Upper lobe of left lung (tissue), 6 donors: ENCODE data around the gene AKR1B15. TPM values are rescaled to one million over a fixed set of nuclear protein-coding genes. Genes with fewer than 3 reads are reported as not detected.
"Not testable (repeated sequence)": the region's sequence is repeated elsewhere in the genome, so short reads cannot be mapped to it uniquely, and the experiment has no call there.

ENCODE experiments used
- ATAC-seq, 2 donors: fragments of 200-7000 bp; cut with Tn5 transposase; one replicate each; pipeline ENCODE4 v1.9.1; 2022; ENCODE audit warnings: mild to moderate bottlenecking in 2 of 2, moderate library complexity in 2 of 2; ENCODE audit not compliant: low FRiP score in 2 of 2
- DNase-seq, 2 donors: peaks; one replicate each; pipeline ENCODE4 v3.0.0-alpha.2; 2019 to 2020
- H3K27ac ChIP-seq, 4 donors: fragments of 200-600 bp; sonication (generic); one replicate each; pipeline ENCODE4 v1.5.1; 2016 to 2019
- H3K27me3 ChIP-seq, 4 donors: fragments of 200-600 bp; sonication (generic); one replicate each; pipeline ENCODE4 v1.5.1; 2017 to 2019
- H3K36me3 ChIP-seq, 4 donors: fragments of 200-600 bp; sonication (generic); one replicate each; pipeline ENCODE4 v1.5.1; 2016 to 2019
- H3K4me1 ChIP-seq, 4 donors: fragments of 200-600 bp; sonication (generic); one replicate each; pipeline ENCODE4 v1.5.1; 2018 to 2019
- H3K4me3 ChIP-seq, 4 donors: fragments of 200-600 bp; sonication (generic); one replicate each; pipeline ENCODE4 v1.5.1; 2017 to 2019; ENCODE audit warnings: mild to moderate bottlenecking in 2 of 4, moderate library complexity in 1 of 4
- H3K9me3 ChIP-seq, 4 donors: fragments of 200-600 bp; sonication (generic); one replicate each; pipeline ENCODE4 v1.5.1; 2018 to 2019
- CTCF ChIP-seq, 6 experiments: fragments of 450-650 bp in 4 of 6; fragments of 200-600 bp in 2 of 6; sonication (generic) in 2 of 6; IDR thresholded peaks; one replicate each; pipeline ENCODE4 v1.5.1; 2016 to 2019; ENCODE audit warnings: antibody characterized with exemption in 6 of 6
- EP300 ChIP-seq, 4 donors: sonication (generic); formaldehyde crosslinking; IDR thresholded peaks; one replicate each; pipeline ENCODE4 v1.5.1; 2017; ENCODE audit warnings: antibody characterized with exemption in 4 of 4, control low read depth in 2 of 4
- POLR2A ChIP-seq, 4 donors: fragments of 450-650 bp; IDR thresholded peaks; one replicate each; pipeline ENCODE4 v1.5.1; 2016 to 2017; ENCODE audit warnings: antibody characterized with exemption in 4 of 4, mild to moderate bottlenecking in 2 of 4
- POLR2AphosphoS5 ChIP-seq, 2 donors: sonication (generic); formaldehyde crosslinking; IDR thresholded peaks; one replicate each; pipeline ENCODE4 v1.5.1; 2017; ENCODE audit warnings: antibody characterized with exemption in 2 of 2
- WGBS, 2 donors: methylation state at CpG; one replicate each; pipeline ENCODE4 v1.1.5; 2017 to 2018; 5-methylcytosine and 5-hydroxymethylcytosine counted together
- total RNA-seq, 6 donors: library from RNA; depleted of rRNA in 4 of 6; stranded (reverse); fragments of >200 nt in 4 of 6; gene quantifications; one replicate each; pipeline versions ENCODE4 v1.1.0 to v1.2.1, GENCODE V29; 2016 to 2021
- donor health status: DM: no; HTN: no; CAD: no; lungs with moderate emphysema.
- donor health status: DM: no; HTN: yes; CAD: no; lungs with severe emphysema.

Gene AKR1B15
- total RNA-seq, 6 donors from 2014 or later: not detected

- Histone ChIP-seq H3K36me3 (no peaks in the 10 kb centered on the region), H3K4me3 (no peak overlapping the region), H3K9me3 (peaks cover 0 to 5% (median 3%) of the 10 kb centered on the region in 4 donors), H3K27me3 (no peaks in the 10 kb centered on the region), H3K4me1 (peaks cover 0 to 6% (median 0%) of the 10 kb centered on the region in 4 donors), H3K27ac (no peak overlapping the region)
- WGBS, 2 donors: 61 to 63% methylated on average over 2 of the region's 2 CpGs
- no peak for TF ChIP-seq CTCF (IDR thresholded peaks at IDR 0.05)
- DNase-seq (no peak), ATAC-seq (peak in 1 of 2 donors; percentile 55)
These were observed 16.8 kb downstream of the AKR1B15 start for GRCh38 chr7:134565643-134566136.

GRCh38 chr7:134567368-134567767, 18.5 kb downstream of the AKR1B15 start:
- no peak overlapping the region for H3K4me3 ChIP-seq
- no peaks in the 10 kb centered on the region for H3K4me1 ChIP-seq
- no peaks in the 10 kb centered on the region for H3K27me3 ChIP-seq
- H3K36me3 ChIP-seq: no peaks in the 10 kb centered on the region
- peaks cover 0 to 5% (median 4%) of the 10 kb centered on the region in 4 donors for H3K9me3 ChIP-seq
- DNase-seq (no peak), ATAC-seq (no peak)
- no peak overlapping the region for H3K27ac ChIP-seq
- TF ChIP-seq EP300 (IDR thresholded peaks at IDR 0.05) (no peak), CTCF (IDR thresholded peaks at IDR 0.05) (no peak), POLR2AphosphoS5 (IDR thresholded peaks at IDR 0.05) (no peak), POLR2A (IDR thresholded peaks at IDR 0.05) (no peak)
- 75 to 78% methylated on average over 3 of the region's 3 CpGs for WGBS, 2 donors

- WGBS, 2 donors: 87 to 88% methylated on average over 9 of the region's 9 CpGs
- H3K9me3 ChIP-seq, DNase-seq, ATAC-seq, H3K4me1 ChIP-seq, H3K36me3 ChIP-seq, H3K4me3 ChIP-seq, H3K27ac ChIP-seq, H3K27me3 ChIP-seq: not testable (repeated sequence)
These were observed 21.1 kb downstream of the AKR1B15 start for GRCh38 chr7:134569962-134570361.

GRCh38 chr7:134571101-134571500, 22.2 kb downstream of the AKR1B15 start:
- H3K36me3 ChIP-seq: no peaks in the 10 kb centered on the region
- TF ChIP-seq EP300 (IDR thresholded peaks at IDR 0.05): no peak
- TF ChIP-seq CTCF (IDR thresholded peaks at IDR 0.05): no peak
- TF ChIP-seq POLR2AphosphoS5 (IDR thresholded peaks at IDR 0.05): no peak
- no peak for TF ChIP-seq POLR2A (IDR thresholded peaks at IDR 0.05)
- DNase-seq: no peak
- 81 to 92% methylated on average over 2 of the region's 2 CpGs for WGBS, 2 donors
- H3K4me3 ChIP-seq: no peak overlapping the region
- no peak for ATAC-seq
- no peak overlapping the region for H3K27ac ChIP-seq
- no peaks in the 10 kb centered on the region for H3K4me1 ChIP-seq
- H3K27me3 ChIP-seq: no peaks in the 10 kb centered on the region
- H3K9me3 ChIP-seq: peaks cover 0 to 5% (median 4%) of the 10 kb centered on the region in 4 donors

GRCh38 chr7:134571746-134572461, 23.0 kb downstream of the AKR1B15 start:
- no peaks in the 10 kb centered on the region for H3K36me3 ChIP-seq
- 82 to 87% methylated on average over 6 of the region's 6 CpGs for WGBS, 2 donors
- DNase-seq (no peak), ATAC-seq (no peak)
- H3K4me3 ChIP-seq: no peak overlapping the region
- TF ChIP-seq EP300 (IDR thresholded peaks at IDR 0.05) (no peak), POLR2A (IDR thresholded peaks at IDR 0.05) (no peak), CTCF (IDR thresholded peaks at IDR 0.05) (no peak), POLR2AphosphoS5 (IDR thresholded peaks at IDR 0.05) (no peak)
- peaks cover 0 to 5% (median 4%) of the 10 kb centered on the region in 4 donors for H3K9me3 ChIP-seq
- no peak overlapping the region for H3K27ac ChIP-seq
- no peaks in the 10 kb centered on the region for H3K27me3 ChIP-seq
- H3K4me1 ChIP-seq: no peaks in the 10 kb centered on the region
